HG03460 (cell line): ENCODE results near the gene LILRB2.
"Not testable (repeated sequence)": the region's sequence is repeated elsewhere in the genome, so short reads cannot be mapped to it uniquely, and the experiment has no call there.

Experiments
- ATAC-seq: cut with Tn5 transposase; IDR thresholded peaks from one replicate; pipeline ENCODE4 v1.9.1; 2021; ENCODE audit not compliant: unreplicated experiment

LILRB2 gene

DNA sequence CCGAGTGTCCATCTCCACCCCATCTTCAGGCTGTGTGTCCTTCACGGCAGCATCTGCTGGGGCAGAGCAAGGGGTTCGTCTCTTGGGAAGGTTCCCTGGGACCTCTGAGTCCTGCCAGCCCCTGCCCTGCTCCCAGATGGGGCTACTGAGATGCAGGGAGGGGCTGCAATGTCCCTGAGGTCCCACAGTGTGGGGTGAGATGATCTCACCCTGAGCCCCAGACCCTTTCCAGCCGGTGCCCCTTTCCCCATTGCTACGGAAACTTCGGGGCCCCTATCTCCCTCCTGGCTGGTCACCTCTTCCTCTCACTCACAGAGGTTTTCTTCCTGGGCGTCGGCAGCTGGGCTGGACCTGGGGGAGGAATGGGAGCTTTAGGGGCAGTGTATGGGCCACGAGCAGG is 5.0 kb downstream of the LILRB2 start:
- ATAC-seq: no peak

DNA sequence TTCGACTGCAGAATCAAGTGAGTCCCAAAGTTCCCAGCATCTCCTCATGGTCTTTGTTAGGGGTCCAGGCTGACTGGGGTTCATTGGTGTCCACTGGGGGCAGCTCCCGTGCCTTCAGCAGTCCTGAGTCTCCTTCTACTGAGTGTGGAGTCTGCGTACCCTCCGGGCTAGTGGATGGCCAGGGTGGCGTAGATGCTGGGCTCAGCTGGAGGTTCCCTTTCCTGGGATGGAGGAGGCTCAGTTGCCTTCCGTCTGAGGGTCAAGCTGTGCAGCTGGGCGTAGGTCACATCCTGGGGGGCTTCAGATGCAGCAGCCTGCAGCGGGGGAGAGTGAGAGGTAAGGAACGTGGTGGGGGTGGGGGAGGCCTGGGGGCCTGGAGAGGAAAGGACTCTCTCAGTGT is 6.4 kb downstream of the LILRB2 start:
- not testable (repeated sequence) for ATAC-seq

DNA sequence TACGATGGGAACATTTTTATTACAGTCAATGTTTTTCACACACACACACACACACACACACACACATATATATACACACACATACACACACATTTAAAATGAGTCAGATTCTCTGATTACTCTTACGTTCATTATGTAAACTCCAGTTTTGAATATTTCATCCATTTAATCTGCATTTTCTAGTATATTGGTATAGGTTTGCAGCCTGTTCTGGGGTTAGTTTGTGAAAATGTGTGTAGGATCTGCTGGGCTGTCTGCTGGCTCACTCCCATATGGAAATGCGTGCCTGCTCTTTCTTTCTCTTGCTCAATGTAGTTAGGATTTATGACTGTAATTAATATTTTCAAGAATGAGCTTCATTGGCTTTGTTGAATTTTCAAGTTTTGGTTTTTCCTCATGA is 7.1 kb downstream of the LILRB2 start:
- ATAC-seq: no peak

DNA sequence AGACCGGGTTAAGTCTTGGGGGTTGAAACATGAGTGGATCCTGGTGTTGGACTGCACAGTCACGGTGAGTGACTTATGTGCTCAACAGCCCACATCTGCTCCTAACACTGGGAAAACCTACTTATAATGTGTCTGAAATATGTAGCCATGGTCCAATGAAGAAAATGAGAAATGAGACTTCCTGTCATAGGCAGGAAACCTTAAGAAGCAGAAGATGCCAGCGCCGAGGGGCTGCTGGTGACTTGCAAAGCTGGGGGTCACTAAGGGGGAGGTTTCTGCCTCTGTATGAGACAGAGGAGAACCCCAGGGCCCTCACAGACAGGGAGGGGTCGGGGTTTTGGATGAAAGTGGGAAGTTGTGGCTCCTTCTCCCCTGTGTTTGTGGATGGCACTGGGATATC is 8.7 kb downstream of the LILRB2 start:
- ATAC-seq: not testable (repeated sequence)

DNA sequence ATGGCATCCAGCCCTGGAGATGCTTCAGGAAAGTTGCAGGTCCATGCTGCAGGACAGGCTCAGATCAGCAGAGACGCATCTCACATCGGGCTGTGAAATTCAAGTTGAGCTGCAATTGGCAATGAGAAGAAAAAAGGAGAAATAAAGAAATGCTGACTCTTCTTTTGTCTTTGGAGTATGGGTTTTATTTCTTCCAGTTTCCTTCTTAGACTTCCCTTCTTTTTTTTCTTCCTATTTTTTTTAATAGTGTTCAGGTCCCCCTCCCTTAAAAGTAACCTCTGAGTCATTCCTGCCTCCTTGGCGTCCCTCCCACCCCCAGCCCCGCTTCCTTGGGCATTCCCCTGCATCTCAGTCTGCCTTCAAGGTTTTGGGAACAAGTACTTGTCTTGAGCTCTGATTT is 9.3 kb downstream of the LILRB2 start:
- not testable (repeated sequence) for ATAC-seq

DNA sequence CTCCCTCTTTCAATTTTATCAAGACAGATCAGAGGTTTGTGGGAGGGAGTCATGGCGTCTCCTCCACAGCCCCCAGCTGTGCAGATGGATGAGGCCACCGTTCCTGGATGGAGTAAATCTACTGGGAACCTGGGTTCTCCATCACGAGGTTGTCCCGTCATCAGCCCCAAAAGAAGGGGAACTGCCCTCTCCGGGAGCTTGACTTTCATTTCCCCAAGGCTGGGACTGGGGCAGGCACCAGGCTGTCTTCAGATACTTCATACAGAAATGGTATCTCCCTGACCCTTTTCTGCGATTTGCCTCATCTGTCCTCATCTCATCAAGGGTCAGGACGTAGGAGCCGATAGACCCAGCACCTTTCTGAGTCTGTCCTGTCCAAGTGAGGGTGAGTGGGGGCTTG is 9.8 kb downstream of the LILRB2 start:
- ATAC-seq: no peak

DNA sequence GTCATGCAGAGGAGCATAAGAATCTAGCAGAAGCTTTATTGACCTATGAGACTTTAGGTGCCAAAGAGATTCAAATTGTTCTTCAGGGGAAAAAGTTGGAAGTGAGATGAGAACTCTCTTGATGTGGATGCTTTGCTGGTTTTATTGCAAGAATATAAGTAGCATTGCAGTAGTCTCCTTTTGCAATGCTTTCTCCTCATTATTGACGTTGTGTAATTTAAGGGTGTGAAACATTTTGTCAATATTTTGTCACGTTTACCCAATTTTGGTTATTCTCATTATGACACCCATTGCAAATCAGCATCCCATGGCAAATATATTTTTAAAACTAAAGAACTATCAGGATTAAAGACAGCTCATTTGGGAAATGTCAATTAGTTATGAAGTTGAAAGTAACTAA is 12.0 kb downstream of the LILRB2 start:
- ATAC-seq: no peak

DNA sequence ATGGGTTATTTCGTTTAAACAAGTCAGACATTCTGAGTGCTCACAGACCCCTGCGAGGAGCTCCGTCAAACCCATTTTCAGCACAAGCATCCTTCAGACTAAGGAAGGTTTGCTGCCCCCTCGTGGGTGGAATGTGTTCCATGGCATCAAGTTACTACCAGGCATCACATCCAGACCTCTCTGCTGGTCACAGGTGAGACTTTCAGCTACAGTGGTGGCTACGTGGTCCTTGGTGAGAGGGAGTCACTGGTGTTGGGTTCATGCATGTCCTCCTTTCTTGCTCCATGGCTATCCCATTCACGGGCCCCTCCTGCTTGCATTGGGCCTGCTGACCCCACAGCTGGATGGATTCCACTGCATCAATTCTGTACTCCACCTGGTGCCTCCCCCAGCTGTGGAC is 14.8 kb downstream of the LILRB2 start:
- ATAC-seq: no peak

DNA sequence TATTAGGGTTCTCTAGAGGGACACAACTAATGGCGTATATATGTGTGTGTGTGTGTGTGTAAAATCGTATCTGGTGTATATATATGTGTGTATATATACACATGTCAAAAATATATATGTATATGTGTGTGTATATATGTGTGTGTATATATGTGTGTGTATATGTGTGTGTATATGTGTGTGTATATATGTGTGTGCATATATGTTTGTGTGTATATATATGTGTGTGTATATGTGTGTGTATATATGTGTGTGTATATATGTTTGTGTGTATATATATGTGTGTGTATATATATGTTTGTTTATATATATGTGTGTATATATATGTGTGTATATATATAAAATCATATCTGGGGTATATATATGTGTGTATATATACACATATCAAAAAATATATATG is 18.4 kb downstream of the LILRB2 start:
- ATAC-seq: no peak

DNA sequence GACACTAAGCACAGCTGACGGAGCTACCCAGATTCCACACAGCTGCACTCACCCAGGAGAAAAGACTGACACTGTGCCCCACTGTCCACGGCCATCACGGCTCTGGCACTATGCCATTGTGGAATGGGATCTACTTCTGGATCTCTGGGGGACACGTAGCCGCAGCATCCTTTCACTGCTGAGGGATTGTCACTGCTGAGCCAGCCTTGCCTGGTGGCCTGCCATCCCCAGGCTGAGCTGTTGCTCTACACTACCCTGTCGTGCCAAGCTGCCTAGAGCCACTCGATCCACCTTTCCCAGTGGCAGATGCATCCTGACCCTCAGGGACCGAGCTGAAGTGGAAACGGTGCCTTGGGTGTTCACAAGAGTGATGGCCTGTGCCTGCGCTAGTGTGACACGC is 18.8 kb downstream of the LILRB2 start:
- no peak for ATAC-seq

DNA sequence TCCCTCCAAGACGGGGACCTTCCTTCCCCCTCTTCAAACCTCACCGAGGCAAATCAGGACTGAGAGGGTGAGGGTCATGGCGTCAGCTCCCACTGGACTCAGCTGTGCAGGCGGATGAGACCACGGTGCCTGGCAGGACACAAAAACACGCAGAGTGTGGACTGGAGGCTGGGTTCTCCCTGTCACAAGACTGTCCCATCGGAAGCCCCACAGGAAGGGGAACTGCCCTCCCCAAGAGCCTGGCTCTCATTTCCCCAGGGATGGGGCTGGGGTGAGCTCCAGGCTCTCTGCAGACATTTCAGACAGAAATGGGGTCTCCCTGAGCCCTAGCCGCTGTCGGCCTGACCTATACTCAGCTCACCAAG is 23.8 kb downstream of the LILRB2 start, which contains the start of gene LILRB5:
LILRB5 (minus strand) TSS at position 158 of the 365 bp plus-strand sequence; CDS start at position 78, 80 bp downstream.
- ATAC-seq: no peak

DNA sequence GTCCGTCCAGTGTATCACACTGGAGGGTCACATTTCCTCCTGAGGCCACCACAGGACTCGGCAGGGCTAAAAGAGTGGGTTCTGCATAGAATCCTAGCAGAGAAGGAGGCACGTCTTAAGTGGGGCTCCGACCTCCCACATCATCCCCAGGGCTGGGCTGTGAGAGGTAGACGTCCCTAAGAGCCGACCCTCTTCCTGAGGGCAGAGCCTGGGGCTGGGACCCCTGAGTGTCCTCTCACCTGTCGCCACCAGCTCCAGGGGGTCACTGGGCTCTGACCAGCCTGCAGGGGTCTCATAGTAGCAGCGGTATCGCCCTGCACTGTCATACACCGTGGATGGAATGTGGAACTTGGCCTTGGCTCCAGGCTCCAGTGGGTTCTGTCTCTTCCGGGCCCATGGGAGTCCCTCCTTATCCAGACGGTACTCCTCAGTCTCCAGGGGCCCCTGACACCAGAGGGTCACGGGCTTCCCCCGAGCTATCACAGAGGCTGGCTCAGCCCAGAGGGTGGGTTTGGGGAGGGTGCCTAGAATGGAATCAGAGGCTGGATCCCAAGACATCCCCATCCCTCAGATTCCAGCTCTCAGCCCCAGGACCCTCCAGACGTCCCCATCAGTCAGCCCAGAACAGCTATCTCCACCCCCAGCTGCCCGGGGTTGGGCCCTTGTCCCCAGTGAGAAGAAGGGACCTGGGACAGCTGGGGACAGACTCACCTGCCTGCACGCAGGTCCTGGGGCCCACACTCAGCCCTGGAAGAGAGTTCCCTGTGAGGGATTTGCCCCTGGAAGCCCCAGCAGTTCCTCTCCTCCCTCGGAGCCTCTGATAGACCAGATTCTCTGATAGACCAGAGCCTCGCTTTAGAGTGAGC is 24.4 kb downstream of the LILRB2 start:
- no peak for ATAC-seq

DNA sequence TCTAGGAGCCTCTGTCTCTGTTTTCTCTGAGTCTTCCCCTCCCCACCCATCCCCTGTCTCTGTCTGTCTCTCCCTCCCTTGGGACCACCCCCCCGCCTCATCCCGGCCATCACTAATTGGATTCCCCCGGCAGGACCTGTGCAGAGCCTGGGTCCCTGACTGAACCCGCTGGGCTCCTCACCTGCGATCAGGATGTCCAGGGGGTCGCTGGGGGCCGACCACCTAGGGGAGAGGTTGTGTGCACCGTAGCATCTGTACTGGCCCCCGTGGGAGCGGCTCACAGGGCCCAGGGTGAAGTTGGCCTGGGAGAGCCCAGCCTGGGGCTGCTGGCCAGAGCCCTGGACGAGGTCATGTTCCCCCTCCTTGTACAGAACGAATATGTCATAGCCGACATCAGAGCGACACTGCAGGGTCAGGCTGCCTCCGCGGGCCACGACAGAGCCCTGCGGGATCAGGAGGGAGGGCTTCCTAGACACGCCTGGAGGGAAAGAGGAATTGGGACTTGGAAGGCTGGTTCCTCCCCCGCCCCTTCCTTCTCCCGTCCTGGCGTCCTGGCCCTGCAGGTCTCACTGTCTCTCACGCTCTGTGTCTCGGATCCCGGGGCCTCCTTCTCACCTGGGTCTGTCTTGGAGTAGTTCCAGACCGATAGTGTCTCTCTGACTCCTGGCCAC is 25.7 kb downstream of the LILRB2 start:
- no peak for ATAC-seq

DNA sequence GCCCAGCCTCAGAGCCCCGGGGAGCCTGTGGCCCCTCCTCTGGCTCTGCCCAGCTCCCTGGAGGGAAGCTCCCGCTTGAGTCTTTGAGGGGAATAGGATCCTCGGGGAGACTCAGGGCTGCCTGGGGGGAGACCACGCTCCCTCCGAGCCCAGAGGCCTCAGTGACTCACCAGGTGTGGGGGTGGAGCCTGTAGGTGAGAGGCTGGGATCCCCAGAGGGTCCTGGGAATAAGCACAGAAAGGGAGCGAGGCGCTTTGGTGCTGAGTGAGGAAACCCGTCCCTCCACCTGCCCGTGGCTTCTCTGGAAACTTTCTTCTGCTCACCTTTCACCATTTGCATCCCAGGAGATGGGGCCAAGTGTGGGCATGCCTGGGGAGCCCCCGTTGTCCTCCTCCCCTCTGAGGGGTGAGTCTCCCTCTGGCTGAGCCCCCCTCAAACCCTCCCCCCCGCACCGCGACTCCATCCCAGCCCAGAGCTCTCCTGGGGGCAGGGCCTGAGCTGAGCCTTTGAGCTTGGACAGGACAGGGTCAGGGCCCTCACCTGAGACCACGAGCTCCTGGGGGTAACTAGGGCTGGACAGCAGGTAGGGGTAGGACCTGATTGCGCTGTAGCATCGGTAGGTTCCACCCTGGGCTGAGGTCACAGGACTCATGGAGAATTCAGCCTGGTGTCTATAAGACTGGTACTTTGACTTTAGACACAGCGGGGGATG is 26.6 kb downstream of the LILRB2 start:
- ATAC-seq: no peak

DNA sequence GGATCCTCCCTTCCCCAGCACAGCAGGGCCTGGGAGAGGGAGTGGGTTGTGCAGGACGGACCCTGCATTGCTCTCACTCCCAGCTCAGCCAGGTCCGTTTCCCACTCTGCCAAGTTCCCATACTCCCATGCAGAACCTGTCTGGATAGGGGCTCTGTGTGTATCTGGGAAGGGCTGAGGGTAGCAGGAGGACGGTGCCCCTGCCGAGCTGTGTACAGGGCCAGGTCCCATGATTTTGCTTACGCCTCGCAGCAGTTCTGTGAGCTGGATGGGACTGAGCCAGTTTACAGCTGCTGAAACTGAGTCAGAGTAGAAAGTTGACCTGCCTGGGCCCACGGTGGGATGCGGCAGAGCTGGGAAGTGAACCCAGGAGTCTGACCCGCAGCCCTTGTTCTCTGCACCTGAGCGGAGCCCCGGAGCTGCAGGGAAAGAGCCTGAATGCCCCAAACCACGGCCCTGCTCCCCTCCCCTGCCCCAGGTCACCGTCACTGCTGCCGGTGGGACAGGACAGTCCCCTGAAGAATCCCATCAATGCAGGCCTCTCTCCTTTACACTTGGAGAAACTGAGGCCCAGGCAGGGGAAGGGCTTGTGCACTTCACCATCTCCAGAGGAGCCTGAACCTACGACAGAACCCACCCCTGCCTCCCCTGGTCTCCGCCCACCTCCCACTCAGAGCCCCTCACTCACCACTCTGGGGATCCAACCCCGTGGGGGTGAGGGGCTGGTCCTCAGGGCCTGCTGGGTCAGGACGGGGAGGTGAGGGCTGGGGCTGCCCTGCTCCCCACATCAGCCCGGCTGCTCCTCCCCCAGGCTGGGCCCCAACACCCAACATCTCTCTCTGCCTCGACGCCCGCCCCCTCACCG is 27.3 kb downstream of the LILRB2 start:
- no peak for ATAC-seq

DNA sequence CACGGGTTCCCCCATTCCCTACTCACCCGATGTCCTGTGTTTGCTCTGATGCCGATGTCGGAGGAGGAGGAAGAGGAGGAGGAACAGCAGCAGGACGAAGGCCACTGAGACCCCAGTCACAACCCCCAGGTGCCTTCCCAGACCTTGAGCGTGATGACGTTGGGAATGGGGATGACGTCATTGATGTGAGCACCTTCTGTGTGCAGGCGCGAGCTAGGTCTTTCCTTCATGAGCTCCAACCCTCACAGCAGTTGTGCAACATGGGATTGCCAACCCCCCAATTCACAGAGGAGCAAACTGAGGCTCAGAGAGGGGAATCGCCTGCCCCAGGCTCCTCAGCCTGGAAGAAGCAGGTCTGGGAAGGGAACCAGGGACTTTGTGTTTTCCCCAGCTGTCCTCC is 28.1 kb downstream of the LILRB2 start:
- no peak for ATAC-seq

DNA sequence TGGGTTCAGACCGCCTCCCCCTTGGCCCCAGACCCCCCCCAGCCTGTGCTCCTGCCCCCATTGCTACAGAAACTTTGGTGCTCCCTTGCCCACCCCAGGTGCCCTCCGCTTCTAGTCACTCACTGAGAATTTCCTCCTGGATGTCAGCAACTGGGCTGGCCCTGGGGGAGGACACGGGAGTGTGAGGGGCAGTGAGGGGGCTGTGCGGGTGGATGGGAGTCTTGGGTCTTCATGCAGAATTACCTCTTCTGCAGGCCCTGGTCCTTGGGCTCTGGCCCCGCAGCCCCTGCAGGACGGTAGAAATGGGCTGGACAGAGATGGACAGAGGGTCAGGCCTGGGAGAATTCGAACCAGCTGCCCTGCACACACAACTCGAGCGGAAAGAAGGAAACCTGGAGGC is 28.7 kb downstream of the LILRB2 start:
- ATAC-seq: no peak

DNA sequence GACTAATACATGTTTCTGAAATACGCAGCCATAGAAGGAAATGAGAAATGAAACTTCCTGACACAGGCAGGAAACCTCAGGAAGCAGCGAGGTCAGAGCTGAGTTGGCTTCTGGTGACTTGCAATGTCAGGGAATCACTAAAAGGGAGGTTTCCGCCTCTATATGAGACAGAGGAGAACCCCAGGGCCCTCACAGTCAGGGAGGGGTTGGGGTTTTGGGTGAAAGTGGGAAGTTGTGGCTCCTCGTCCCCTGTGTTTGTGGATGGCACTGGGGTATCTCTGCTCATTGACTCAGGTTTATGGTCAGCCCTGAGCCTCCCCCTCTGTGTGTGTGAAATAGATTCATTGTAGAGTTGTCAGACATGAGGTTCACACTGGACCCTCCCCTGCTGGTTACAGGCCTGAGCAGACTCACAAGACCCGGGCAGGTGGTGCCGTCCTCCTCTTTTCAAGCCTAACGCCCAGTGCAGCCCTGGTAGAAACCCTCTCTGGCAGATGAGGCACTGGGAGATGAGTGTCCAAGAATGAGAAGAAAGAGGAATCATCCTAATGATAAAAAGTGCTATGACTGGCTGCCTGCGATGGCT is 32.8 kb downstream of the LILRB2 start:
- ATAC-seq: no peak

DNA sequence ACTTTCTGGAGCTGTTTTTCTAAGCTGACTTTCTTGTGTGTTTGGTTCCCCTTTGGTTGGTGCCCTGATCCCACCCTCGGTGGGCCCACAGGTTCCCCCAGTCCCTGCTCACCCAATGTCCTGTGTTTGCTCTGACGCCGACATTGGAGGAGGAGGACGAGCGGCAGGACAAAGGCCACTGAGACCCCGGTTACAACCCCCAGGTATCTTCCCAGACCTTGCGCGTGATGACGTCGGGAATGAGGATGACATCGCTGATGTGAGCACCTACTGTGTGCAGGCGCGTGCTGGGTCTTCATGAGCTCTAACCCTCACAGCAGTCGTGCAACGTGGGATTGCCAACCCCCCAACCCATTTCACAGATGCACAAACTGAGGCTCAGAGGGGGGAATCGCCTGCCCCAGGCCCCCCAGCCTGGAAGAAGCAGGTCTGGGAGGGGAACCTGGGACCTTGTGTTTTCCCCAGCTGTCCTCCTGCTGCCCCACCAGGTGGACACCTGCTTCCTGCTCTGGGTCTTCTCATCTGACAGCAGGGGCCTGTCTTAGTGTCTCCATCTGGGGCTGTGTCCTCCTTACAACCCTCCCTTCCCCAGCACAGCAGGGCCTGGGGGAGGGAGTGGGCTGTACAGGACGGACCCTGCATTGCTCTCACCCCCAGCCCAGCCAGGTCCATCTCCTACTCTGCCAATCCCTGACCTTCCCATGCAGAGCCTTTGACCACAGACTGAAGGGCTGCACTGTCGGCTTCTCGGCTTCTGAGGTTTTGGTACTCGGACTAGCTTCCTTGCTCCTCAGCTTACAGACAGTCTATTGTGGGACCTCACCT is 33.6 kb downstream of the LILRB2 start:
- ATAC-seq: no peak

DNA sequence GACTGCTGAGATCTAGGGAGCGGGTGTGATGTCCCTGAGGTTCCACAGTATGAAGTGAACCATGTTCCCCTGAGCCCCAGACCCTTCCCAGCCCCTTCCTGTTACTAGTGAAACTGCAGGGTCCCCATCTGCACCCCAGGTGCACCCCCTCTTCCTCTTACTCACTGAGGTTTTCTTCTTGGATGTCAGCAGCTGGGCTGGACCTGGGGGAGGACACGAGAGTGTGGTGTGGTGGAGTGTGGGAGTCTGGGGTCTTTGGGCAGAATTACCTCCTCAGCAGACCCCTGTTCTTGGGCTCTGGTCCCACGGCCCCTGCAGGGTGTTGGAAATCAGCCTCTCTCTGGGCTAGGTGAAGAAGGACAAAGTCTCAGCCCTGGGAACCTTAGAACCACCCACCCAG is 35.0 kb downstream of the LILRB2 start:
- ATAC-seq: no peak
